Endothelial cell (in vitro differentiated cells): ENCODE measurements around the gene CORO2B. TPM values are rescaled to one million over a fixed set of nuclear protein-coding genes. Genes with fewer than 3 reads are reported as not detected.

Experiments
- DNase-seq: peaks from one replicate; pipeline ENCODE4 v3.0.0; 2021; ENCODE audit warnings: low spot score
- H3K27ac Mint-ChIP-seq: one replicate; pipeline ENCODE4 v1.8.0; 2021; ENCODE audit warnings: mixed read lengths, inconsistent platforms; ENCODE audit not compliant: unreplicated experiment
- H3K27me3 Mint-ChIP-seq: one replicate; pipeline ENCODE4 v1.8.0; 2021; ENCODE audit warnings: mild to moderate bottlenecking, moderate library complexity, mixed read lengths, inconsistent platforms; ENCODE audit not compliant: unreplicated experiment
- H3K36me3 Mint-ChIP-seq: one replicate; pipeline ENCODE4 v1.8.0; 2021; ENCODE audit warnings: mild to moderate bottlenecking, low read depth, mixed read lengths, inconsistent platforms; ENCODE audit not compliant: unreplicated experiment
- H3K4me1 Mint-ChIP-seq: one replicate; pipeline ENCODE4 v1.8.0; 2021; ENCODE audit warnings: mild to moderate bottlenecking, mixed read lengths, inconsistent platforms; ENCODE audit not compliant: unreplicated experiment
- H3K4me3 Mint-ChIP-seq: one replicate; pipeline ENCODE4 v1.8.0; 2021; ENCODE audit warnings: mild to moderate bottlenecking, mixed read lengths, inconsistent platforms; ENCODE audit not compliant: unreplicated experiment
- H3K9me3 Mint-ChIP-seq: one replicate; pipeline ENCODE4 v1.8.0; 2021; ENCODE audit warnings: mixed read lengths, inconsistent platforms; ENCODE audit not compliant: unreplicated experiment
- total RNA-seq: library from RNA; stranded (reverse); fragmentation: NEBNext Ultra II Directional; extraction: Animal tissue kit (Norgen Biotek cat#: 25700); gene quantifications from one replicate; pipeline ENCODE4 v1.2.1, GENCODE V29; 2021; ENCODE audit not compliant: unreplicated experiment
- TF ChIP-seq, protein P1 (sequence below): fragments of 200-600 bp; sonication (generic); IDR thresholded peaks from one replicate; pipeline ENCODE4 v1.5.0; 2021; ENCODE audit warnings: antibody characterized with exemption; ENCODE audit not compliant: unreplicated experiment

Gene CORO2B
- total RNA-seq, 1 donor from 2014 or later: 71.7 TPM

DNA sequence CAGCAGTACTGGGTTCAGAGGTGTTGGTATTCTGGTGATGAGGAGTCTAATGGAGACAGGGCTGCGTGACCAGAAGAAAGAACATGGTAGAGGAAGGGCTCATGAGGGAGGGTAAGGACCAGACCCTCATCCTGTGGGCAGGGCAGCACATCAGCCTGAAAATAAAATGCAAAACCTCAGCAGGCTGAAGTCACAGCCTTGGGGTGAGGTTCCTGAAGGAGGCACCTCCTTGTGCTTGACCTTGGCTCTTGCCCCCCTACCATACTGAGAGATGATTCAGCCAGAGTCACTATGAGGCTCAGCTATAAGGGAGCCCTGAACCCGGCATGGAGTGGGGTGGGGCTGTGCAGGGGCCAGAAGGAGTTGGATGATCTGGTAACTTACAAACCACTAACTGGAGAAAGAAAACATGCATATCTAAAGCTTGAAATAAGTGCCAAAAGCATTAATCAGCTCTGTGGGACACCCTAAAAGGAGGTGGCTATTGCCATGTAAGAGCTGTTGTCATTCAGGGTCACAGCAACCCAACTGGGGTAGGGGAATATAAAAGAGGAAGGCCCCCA is 60.2 kb downstream of the CORO2B start:
- no peak overlapping the region for H3K27ac Mint-ChIP-seq
- TF ChIP-seq, protein P1, sequence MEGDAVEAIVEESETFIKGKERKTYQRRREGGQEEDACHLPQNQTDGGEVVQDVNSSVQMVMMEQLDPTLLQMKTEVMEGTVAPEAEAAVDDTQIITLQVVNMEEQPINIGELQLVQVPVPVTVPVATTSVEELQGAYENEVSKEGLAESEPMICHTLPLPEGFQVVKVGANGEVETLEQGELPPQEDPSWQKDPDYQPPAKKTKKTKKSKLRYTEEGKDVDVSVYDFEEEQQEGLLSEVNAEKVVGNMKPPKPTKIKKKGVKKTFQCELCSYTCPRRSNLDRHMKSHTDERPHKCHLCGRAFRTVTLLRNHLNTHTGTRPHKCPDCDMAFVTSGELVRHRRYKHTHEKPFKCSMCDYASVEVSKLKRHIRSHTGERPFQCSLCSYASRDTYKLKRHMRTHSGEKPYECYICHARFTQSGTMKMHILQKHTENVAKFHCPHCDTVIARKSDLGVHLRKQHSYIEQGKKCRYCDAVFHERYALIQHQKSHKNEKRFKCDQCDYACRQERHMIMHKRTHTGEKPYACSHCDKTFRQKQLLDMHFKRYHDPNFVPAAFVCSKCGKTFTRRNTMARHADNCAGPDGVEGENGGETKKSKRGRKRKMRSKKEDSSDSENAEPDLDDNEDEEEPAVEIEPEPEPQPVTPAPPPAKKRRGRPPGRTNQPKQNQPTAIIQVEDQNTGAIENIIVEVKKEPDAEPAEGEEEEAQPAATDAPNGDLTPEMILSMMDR: no peak
- H3K27me3 Mint-ChIP-seq: no peaks in the 10 kb centered on the region
- H3K9me3 Mint-ChIP-seq: no peaks in the 10 kb centered on the region
- H3K4me1 Mint-ChIP-seq: peaks cover 52% of the 10 kb centered on the region
- H3K36me3 Mint-ChIP-seq: peaks cover 15% of the 10 kb centered on the region
- no peak overlapping the region for H3K4me3 Mint-ChIP-seq
- DNase-seq: no peak

DNA sequence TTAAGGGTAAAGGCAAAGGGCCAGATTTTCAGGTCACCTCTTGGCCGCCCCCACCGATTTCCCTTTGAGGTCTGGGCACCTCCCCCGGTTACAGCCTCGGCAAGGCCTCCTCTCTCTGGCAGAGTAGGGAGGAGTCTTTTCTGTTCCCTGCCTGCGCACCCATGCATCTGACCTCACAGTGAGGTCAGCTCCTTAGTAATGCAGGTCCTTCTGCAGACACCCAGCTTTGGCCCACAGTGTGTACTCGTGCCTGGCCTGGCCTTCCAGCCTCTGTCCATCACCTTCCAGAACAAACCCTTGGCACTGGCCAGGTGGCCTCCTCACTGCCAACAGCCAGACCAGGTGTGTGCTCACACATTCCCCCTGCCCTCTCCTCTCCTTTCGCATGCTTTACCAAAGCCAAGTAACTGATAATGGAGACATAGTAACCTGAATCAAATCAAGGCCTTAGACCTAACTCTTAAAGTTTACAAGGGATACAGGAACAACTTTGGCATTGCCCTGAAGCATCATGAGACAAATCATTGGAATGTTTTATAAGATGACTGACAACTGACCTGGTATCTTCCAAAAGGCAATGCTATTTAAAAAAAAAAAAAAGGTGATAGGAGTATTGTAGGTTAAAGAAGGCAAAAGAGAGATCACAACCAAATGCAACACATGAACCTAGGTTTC is 61.3 kb downstream of the CORO2B start:
- Mint-ChIP-seq H3K9me3 (no peaks in the 10 kb centered on the region), H3K4me1 (peaks cover 48% of the 10 kb centered on the region), H3K27ac (peak overlapping the region; percentile 1), H3K4me3 (no peak overlapping the region), H3K27me3 (no peaks in the 10 kb centered on the region), H3K36me3 (peaks cover 15% of the 10 kb centered on the region)
- TF ChIP-seq, protein P1: no peak
- no peak for DNase-seq

DNA sequence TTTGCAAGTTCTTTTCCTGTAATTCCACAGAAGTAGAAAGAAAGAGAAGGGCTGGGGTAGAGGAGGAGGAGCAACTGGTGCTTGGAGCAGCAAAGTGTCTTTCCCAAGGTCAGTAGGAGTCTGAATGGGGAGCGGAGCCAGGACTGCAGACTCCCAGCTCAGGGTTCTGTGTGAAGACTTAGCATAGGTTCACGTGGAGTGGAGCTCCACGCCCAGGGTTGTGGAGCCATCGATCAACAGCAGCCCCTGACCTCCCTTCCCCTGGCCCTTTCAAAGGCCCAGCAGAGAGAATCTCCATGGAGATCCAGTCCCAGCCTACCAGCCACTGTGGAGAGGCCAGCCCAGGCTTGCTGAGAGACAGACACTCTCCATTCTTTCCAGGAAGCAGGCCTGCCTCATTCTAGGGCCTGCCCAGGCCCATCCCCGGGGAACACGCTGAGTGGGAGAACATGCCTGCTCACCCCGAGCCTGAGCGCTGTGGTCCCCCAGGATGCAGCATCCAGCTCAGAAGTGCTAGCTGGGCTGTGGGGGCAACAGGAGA is 62.1 kb downstream of the CORO2B start:
- DNase-seq: no peak
- H3K36me3 Mint-ChIP-seq: peaks cover 14% of the 10 kb centered on the region
- TF ChIP-seq, protein P1: no peak
- no peaks in the 10 kb centered on the region for H3K27me3 Mint-ChIP-seq
- H3K4me3 Mint-ChIP-seq: no peak overlapping the region
- H3K4me1 Mint-ChIP-seq: peaks cover 41% of the 10 kb centered on the region
- no peak overlapping the region for H3K27ac Mint-ChIP-seq
- H3K9me3 Mint-ChIP-seq: no peaks in the 10 kb centered on the region

DNA sequence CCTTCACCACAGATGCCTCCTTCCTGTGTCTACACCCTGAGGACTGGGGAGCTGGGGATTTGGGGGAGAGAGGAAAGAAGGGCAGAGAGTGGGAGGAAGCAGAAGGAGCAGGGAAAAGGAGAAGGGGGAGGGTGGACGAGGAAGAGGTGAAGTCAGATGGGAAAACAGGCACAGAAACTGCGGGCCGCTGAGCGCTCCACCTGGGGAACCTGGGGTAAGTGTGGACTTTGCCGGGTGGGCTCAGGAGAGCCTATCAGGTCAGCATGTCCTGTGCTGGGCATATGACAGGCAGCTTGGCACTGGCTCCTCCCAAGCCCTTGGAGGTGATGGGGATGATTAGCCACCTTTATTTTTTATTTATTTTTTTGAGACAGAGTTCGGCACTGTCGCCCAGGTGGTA is 62.6 kb downstream of the CORO2B start:
- TF ChIP-seq, protein P1: no peak
- H3K4me1 Mint-ChIP-seq: peaks cover 36% of the 10 kb centered on the region
- H3K27me3 Mint-ChIP-seq: no peaks in the 10 kb centered on the region
- no peak overlapping the region for H3K27ac Mint-ChIP-seq
- DNase-seq: no peak
- H3K4me3 Mint-ChIP-seq: no peak overlapping the region
- H3K36me3 Mint-ChIP-seq: peaks cover 10% of the 10 kb centered on the region
- no peaks in the 10 kb centered on the region for H3K9me3 Mint-ChIP-seq

DNA sequence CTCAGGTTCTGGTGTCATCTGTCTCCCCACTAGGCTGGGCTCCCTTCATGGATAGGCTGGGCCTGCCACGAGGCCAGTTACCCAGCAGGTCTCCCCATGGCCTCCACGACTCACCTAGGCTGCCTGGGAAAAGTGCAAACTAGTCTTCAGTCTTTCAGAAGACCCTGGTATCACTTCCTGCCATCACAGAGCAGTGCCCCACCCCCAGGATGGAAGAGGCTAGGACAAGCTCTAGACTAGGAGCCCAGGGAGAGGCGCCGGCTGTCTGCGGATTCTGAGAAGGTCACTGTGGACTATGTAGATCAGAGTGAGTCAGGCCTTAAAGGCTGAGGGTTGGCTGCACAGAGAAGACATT is 63.7 kb downstream of the CORO2B start:
- H3K4me3 Mint-ChIP-seq: no peak overlapping the region
- DNase-seq: no peak
- H3K9me3 Mint-ChIP-seq: no peaks in the 10 kb centered on the region
- peaks cover 14% of the 10 kb centered on the region for H3K36me3 Mint-ChIP-seq
- TF ChIP-seq, protein P1: no peak
- no peak overlapping the region for H3K27ac Mint-ChIP-seq
- H3K4me1 Mint-ChIP-seq: peaks cover 35% of the 10 kb centered on the region
- H3K27me3 Mint-ChIP-seq: no peaks in the 10 kb centered on the region
